Gastrocnemius medialis (tissue), 4 donors: Measurements from ENCODE around the gene LRRC8C. TPM values are rescaled to one million over a fixed set of nuclear protein-coding genes. Genes with fewer than 3 reads are reported as not detected.

ENCODE experiments used
- ATAC-seq, 2 donors: fragments of 150-250 bp; one replicate each; pipeline ENCODE4 v1.9.1; 2016
- DNase-seq, 2 donors: peaks; one replicate each; pipeline ENCODE4 v3.0.0-alpha.2; 2019
- H3K27ac ChIP-seq, 4 donors: fragments of 200-600 bp; sonication (generic); 1 replicate in 1 of 4; 2 replicates in 3 of 4; pipeline ENCODE4 v1.5.1; 2016 to 2018; ENCODE audit warnings: mild to moderate bottlenecking in 2 of 4, moderate library complexity in 1 of 4
- H3K27me3 ChIP-seq, 3 donors: fragments of 200-600 bp; sonication (generic) in 2 of 3; 1 replicate in 1 of 3; 2 replicates in 2 of 3; pipeline versions ENCODE4 v1.5.1 to v1.6.0; 2016 to 2019; ENCODE audit warnings: mild to moderate bottlenecking in 1 of 3, moderate library complexity in 1 of 3
- H3K36me3 ChIP-seq, 2 donors: fragments of 200-600 bp; sonication (generic) in 1 of 2; one replicate each; pipeline ENCODE4 v1.5.1; 2017 to 2018
- H3K4me1 ChIP-seq, 2 donors: fragments of 200-600 bp; sonication (generic) in 1 of 2; one replicate each; pipeline ENCODE4 v1.5.1; 2016 to 2017; ENCODE audit warnings: mild to moderate bottlenecking in 2 of 2
- H3K4me3 ChIP-seq, 4 donors: fragments of 200-600 bp; sonication (generic) in 3 of 4; 1 replicate in 1 of 4; 2 replicates in 3 of 4; pipeline ENCODE4 v1.5.1; 2016 to 2019; ENCODE audit warnings: mild to moderate bottlenecking in 2 of 4
- H3K9me3 ChIP-seq, 3 donors: fragments of 200-600 bp; sonication (generic) in 2 of 3; 1 replicate in 1 of 3; 2 replicates in 2 of 3; pipeline ENCODE4 v1.5.1; 2016 to 2019
- POLR2A ChIP-seq, 2 donors: fragments of 450-650 bp; IDR thresholded peaks; one replicate each; pipeline ENCODE4 v1.6.1; 2017; ENCODE audit warnings: antibody characterized with exemption in 2 of 2, mild to moderate bottlenecking in 2 of 2, moderate library complexity in 2 of 2
- in situ Hi-C, 4 donors: fragments of 200-750 bp; cut with MboI; loops; one replicate each; pipeline versions ENCODE4 v1.15.0 to v1.8.0; 2017; ENCODE audit warnings: low sequenced_read_pairs in 4 of 4
- intact Hi-C: fragments of 100-400 bp; cut with DNase I; formaldehyde crosslinking; loops from one replicate; pipeline ENCODE4 v1.15.1; 2023; ENCODE audit warnings: low total_unique reads
- total RNA-seq, 4 donors: library from RNA; depleted of rRNA; stranded (reverse); fragments of >200 nt; gene quantifications; one replicate each; pipeline versions ENCODE4 v1.1.0 to v1.2.3, GENCODE V29; 2016
- TF ChIP-seq, protein P1 (sequence below), 5 experiments: fragments of 450-650 bp in 3 of 5; fragments of 200-600 bp in 2 of 5; sonication (generic) in 2 of 5; IDR thresholded peaks in 4 of 5; conservative IDR thresholded peaks in 1 of 5; 1 replicate in 4 of 5; 2 replicates in 1 of 5; pipeline ENCODE4 v1.5.1; 2016 to 2019; ENCODE audit warnings: antibody characterized with exemption in 5 of 5, mild to moderate bottlenecking in 3 of 5, moderate library complexity in 3 of 5

LRRC8C gene
- total RNA-seq, 4 donors from 2014 or later, result 2.9 to 5.8 (median 4.1) TPM

DNA sequence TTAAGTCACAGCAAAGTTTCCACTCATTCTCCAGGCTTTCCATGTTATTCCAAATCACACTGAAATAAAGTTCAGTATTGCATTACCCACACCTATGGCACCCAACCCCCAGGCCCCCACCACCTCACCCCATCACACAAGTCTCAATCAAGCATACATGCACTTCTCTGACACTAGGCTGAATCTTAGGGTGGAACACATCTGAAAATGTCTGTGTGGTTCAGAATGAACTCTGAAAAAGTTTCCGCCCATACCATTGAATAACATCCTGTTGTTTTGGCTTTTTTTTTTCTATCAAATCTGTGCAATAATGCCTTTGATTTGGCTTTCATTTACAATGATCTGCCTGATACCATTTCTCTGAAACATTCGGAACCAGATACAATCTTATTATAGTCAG lies 25.8 kb upstream of the LRRC8C start:
- intact Hi-C loops (no loop called here), in situ Hi-C loops (no loop called here)
- no peaks in the 10 kb centered on the region for H3K9me3 ChIP-seq
- no peak for ATAC-seq
- TF ChIP-seq, protein P1, sequence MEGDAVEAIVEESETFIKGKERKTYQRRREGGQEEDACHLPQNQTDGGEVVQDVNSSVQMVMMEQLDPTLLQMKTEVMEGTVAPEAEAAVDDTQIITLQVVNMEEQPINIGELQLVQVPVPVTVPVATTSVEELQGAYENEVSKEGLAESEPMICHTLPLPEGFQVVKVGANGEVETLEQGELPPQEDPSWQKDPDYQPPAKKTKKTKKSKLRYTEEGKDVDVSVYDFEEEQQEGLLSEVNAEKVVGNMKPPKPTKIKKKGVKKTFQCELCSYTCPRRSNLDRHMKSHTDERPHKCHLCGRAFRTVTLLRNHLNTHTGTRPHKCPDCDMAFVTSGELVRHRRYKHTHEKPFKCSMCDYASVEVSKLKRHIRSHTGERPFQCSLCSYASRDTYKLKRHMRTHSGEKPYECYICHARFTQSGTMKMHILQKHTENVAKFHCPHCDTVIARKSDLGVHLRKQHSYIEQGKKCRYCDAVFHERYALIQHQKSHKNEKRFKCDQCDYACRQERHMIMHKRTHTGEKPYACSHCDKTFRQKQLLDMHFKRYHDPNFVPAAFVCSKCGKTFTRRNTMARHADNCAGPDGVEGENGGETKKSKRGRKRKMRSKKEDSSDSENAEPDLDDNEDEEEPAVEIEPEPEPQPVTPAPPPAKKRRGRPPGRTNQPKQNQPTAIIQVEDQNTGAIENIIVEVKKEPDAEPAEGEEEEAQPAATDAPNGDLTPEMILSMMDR (IDR thresholded peaks at IDR 0.05 in 4 of 5, conservative IDR thresholded peaks at IDR 0.05 in 1 of 5), result no peak
- no peak for TF ChIP-seq POLR2A (IDR thresholded peaks at IDR 0.05)
- H3K27me3 ChIP-seq, result no peaks in the 10 kb centered on the region
- H3K4me3 ChIP-seq, result no peak overlapping the region
- DNase-seq, result no peak
- peak overlapping the region in 3 of 4 donors; percentile 54 to 63 (median 59) for H3K27ac ChIP-seq
- no peaks in the 10 kb centered on the region for H3K36me3 ChIP-seq
- peaks cover 15 to 40% of the 10 kb centered on the region in 2 donors for H3K4me1 ChIP-seq

DNA sequence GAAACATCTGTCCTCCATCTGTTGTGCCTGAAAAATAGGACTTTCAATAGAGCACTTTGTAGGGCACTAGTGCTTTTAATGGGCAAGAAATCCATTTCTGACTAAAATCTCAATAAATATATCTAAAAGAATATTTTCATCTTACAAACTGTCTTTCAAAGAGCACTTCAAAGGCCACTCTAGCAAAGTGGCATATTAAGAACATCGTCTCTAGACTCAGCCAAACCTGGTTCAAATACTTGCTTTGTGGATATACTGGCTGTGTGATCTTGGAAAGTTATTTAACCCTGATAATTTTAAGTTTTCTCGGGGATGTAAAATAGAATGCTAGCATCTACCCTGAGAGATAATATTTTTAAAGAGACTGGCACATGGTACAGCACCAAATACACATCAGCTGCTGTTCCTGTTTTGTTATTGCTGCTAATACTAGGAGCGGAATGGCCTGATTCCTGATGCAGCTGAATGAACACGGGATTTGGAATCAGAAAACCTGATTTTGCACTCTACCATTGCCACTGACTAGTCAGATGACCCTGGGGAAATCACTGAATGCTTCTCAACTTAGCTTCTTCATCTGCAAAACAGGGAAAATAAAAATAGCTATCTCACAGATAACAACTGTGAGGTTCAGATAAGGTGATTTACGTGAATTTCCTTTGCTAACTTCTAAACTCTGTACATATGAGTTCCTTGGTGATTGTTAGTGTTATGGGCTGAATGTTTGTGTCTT lies 25.2 kb upstream of the LRRC8C start:
- ATAC-seq (no peak), DNase-seq (no peak)
- Histone ChIP-seq H3K4me1 (peaks cover 15 to 39% of the 10 kb centered on the region in 2 donors), H3K27ac (peak overlapping the region; percentile 18 to 63 (median 56)), H3K36me3 (no peaks in the 10 kb centered on the region), H3K9me3 (no peaks in the 10 kb centered on the region), H3K4me3 (no peak overlapping the region), H3K27me3 (no peaks in the 10 kb centered on the region)
- no peak for TF ChIP-seq POLR2A (IDR thresholded peaks at IDR 0.05)
- TF ChIP-seq, protein P1 (IDR thresholded peaks at IDR 0.05 in 4 of 5, conservative IDR thresholded peaks at IDR 0.05 in 1 of 5), result no peak
- intact Hi-C loops, result no loop called here
- in situ Hi-C loops, result no loop called here

DNA sequence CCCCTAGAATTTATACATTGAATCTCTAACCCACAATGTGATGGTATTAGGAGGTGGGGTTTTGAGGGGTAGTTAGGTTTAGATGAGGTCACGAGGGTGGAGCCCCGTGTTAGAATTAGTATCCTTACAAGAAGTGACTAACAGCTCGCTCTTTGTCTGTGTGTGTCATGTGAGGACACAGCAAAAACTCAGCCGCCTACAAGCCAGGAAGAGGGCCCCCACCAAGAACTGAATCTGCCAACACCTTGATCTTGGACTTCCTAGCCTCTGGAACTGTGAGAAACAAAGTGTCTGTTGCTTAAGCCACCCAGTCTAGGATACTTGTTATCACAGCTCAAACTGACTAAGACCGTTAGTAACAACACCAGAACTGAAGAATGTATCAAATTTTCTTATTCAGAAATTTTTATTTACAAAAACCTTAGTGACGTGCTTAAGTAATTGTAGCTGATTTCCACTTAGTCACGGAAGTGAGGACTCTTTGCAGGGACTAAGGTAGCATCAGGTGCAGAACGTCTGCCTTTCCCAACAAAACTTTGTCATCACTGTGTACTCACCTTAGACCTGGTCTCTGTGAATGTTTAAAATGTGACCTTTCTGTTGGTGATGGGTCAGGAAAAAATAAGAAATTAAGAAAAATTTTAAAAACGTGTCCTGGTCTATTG lies 24.5 kb upstream of the LRRC8C start:
- DNase-seq (no peak), ATAC-seq (peak; percentile 64 to 65)
- peaks cover 15 to 32% of the 10 kb centered on the region in 2 donors for H3K4me1 ChIP-seq
- TF ChIP-seq, protein P1 (IDR thresholded peaks at IDR 0.05 in 4 of 5, conservative IDR thresholded peaks at IDR 0.05 in 1 of 5), result no peak
- TF ChIP-seq POLR2A (IDR thresholded peaks at IDR 0.05), result no peak
- in situ Hi-C loops, result no loop called here
- intact Hi-C loops, result no loop called here
- H3K36me3 ChIP-seq, result no peaks in the 10 kb centered on the region
- no peaks in the 10 kb centered on the region for H3K27me3 ChIP-seq
- no peaks in the 10 kb centered on the region for H3K9me3 ChIP-seq
- H3K4me3 ChIP-seq, result no peak overlapping the region
- peak overlapping the region; percentile 18 to 63 (median 56) for H3K27ac ChIP-seq

DNA sequence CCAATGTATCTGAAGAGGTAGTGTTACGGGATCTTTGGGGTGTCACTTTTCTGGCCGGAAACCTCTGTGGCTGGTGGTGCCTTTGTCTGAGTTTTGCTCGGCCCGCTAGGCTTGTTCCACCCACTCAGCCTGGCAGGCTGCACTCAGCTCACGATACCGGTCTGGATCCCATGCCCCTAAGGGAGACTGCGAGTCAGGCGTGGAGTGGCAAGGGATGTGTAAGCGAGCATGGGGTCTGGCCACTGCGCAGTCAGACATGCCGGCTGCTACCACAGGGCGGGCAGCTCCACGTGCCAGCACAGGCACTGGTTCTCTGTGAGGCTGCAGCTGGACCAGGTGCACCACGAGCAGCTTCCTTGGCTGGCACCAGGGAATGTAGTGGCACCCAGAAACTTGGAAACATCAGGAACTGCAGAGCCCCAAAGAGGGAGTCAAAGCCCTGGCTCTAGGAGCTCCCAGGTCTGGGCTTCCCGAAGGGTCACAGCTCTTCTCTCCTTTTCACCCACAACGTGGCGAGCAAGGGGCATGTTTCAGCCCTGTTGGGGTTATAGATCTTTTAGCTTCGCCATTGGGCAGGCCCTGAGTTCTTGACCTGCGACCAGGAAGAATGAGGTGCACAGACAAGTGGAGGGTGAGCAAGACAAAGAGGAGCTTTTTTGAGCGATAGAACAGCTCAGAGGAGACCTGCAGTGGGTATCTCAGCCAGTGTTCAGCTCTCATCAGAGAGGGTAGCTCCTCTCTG lies 23.8 kb upstream of the LRRC8C start:
- Histone ChIP-seq H3K9me3 (no peaks in the 10 kb centered on the region), H3K4me3 (no peak overlapping the region), H3K36me3 (no peaks in the 10 kb centered on the region), H3K27ac (peak overlapping the region; percentile 14 to 63 (median 56)), H3K4me1 (peaks cover 8 to 25% of the 10 kb centered on the region in 2 donors), H3K27me3 (no peaks in the 10 kb centered on the region)
- ATAC-seq (no peak), DNase-seq (no peak)
- in situ Hi-C loops (no loop called here), intact Hi-C loops (no loop called here)
- TF ChIP-seq POLR2A (IDR thresholded peaks at IDR 0.05), result no peak
- TF ChIP-seq, protein P1 (IDR thresholded peaks at IDR 0.05 in 4 of 5, conservative IDR thresholded peaks at IDR 0.05 in 1 of 5), result no peak
